Measurements from ENCODE around the gene SLC12A7.

Gene SLC12A7

GRCh38 chr5:1032011-1032410 is 79.9 kb downstream of the SLC12A7 start:
- Histone ChIP-seq H3K4me1 (ENCODE audit: control insufficient read depth in 5 of 5, insufficient read depth in 5 of 5, low read length in 5 of 5) (peaks cover 0 to 6% (median 0%) of the 10 kb centered on the region in 5 donors), H3K27me3 (ENCODE audit: control insufficient read depth in 5 of 5, insufficient read depth in 4 of 5, low read length in 5 of 5) (peaks cover 8 to 29% (median 21%) of the 10 kb centered on the region in 5 donors), H3K9me3 (ENCODE audit: control insufficient read depth in 5 of 5, low read length in 5 of 5) (no peaks in the 10 kb centered on the region), H3K27ac (ENCODE audit: low read depth, low read length) (no peak overlapping the region), H3K4me3 (ENCODE audit: low read depth in 1 of 5, low read length in 5 of 5) (no peak overlapping the region), H3K9ac (ENCODE audit: low read length in 5 of 5) (no peak overlapping the region), H3K36me3 (ENCODE audit: control insufficient read depth in 5 of 5, insufficient read depth in 5 of 5, low read length in 5 of 5) (no peaks in the 10 kb centered on the region)

GRCh38 chr5:1031306-1031959 is 80.4 kb downstream of the SLC12A7 start:
- no peaks in the 10 kb centered on the region for H3K9me3 ChIP-seq (ENCODE audit: control insufficient read depth in 5 of 5, low read length in 5 of 5)

GRCh38 chr5:1030801-1031271 is 81.0 kb downstream of the SLC12A7 start:
- H3K4me1 ChIP-seq (ENCODE audit: control insufficient read depth in 5 of 5, insufficient read depth in 5 of 5, low read length in 5 of 5): peaks cover 0 to 6% (median 0%) of the 10 kb centered on the region in 5 donors
- no peaks in the 10 kb centered on the region for H3K9me3 ChIP-seq (ENCODE audit: control insufficient read depth in 5 of 5, low read length in 5 of 5)
- H3K9ac ChIP-seq (ENCODE audit: low read length in 5 of 5): no peak overlapping the region
- H3K27me3 ChIP-seq (ENCODE audit: control insufficient read depth in 5 of 5, insufficient read depth in 4 of 5, low read length in 5 of 5): peaks cover 9 to 29% (median 18%) of the 10 kb centered on the region in 5 donors
- no peaks in the 10 kb centered on the region for H3K36me3 ChIP-seq (ENCODE audit: control insufficient read depth in 5 of 5, insufficient read depth in 5 of 5, low read length in 5 of 5)
- no peak overlapping the region for H3K27ac ChIP-seq (ENCODE audit: low read depth, low read length)
- no peak overlapping the region for H3K4me3 ChIP-seq (ENCODE audit: low read depth in 1 of 5, low read length in 5 of 5)

More at GRCh38 chr5:1031306-1031959, 80.4 kb downstream of the SLC12A7 start:
- Histone ChIP-seq H3K4me1 (ENCODE audit: control insufficient read depth in 5 of 5, insufficient read depth in 5 of 5, low read length in 5 of 5) (peaks cover 0 to 6% (median 0%) of the 10 kb centered on the region in 5 donors), H3K9ac (ENCODE audit: low read length in 5 of 5) (no peak overlapping the region), H3K36me3 (ENCODE audit: control insufficient read depth in 5 of 5, insufficient read depth in 5 of 5, low read length in 5 of 5) (no peaks in the 10 kb centered on the region), H3K4me3 (ENCODE audit: low read depth in 1 of 5, low read length in 5 of 5) (no peak overlapping the region), H3K27ac (ENCODE audit: low read depth, low read length) (no peak overlapping the region), H3K27me3 (ENCODE audit: control insufficient read depth in 5 of 5, insufficient read depth in 4 of 5, low read length in 5 of 5) (peaks cover 9 to 29% (median 18%) of the 10 kb centered on the region in 5 donors)

DNA sequence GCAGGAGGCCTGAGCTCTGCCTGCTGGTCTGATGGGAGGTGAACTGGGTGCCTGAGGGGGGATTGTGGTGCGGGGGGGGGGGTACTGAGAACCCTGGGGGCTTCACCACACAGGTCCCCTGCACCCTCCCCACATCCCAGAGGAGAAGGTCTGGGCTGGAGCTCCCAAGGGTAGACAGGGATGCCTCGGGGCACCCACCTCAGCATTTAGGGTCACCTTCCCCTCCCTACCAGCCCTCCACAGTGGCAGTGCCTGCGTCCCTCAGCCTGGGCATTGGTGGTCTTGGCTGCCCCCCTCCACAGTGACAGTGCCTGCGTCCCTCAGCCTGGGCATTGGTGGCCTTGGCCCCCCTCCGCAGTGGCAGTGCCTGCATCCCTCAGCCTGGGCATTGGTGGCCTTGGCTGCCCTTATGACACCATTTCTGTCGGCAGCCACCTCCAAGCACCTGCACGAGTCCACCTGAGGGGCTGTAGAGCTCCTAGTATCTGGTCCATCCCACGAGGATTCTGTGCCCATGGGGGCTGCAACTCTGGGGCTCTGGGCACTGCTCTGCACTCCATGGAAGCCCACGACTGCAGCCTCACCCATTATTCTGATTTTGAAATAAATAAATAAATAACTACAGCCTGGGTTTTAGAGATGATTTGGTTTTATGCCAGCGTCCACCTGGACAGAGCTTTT is 81.8 kb downstream of the SLC12A7 start:
- H3K36me3 ChIP-seq (ENCODE audit: control insufficient read depth in 5 of 5, insufficient read depth in 5 of 5, low read length in 5 of 5): no peaks in the 10 kb centered on the region
- peaks cover 0 to 6% (median 0%) of the 10 kb centered on the region in 5 donors for H3K4me1 ChIP-seq (ENCODE audit: control insufficient read depth in 5 of 5, insufficient read depth in 5 of 5, low read length in 5 of 5)
- no peak overlapping the region for H3K9ac ChIP-seq (ENCODE audit: low read length in 5 of 5)
- peaks cover 9 to 29% (median 18%) of the 10 kb centered on the region in 5 donors for H3K27me3 ChIP-seq (ENCODE audit: control insufficient read depth in 5 of 5, insufficient read depth in 4 of 5, low read length in 5 of 5)
- no peak overlapping the region for H3K27ac ChIP-seq (ENCODE audit: low read depth, low read length)
- H3K4me3 ChIP-seq (ENCODE audit: low read depth in 1 of 5, low read length in 5 of 5): no peak overlapping the region
- no peaks in the 10 kb centered on the region for H3K9me3 ChIP-seq (ENCODE audit: control insufficient read depth in 5 of 5, low read length in 5 of 5)

DNA sequence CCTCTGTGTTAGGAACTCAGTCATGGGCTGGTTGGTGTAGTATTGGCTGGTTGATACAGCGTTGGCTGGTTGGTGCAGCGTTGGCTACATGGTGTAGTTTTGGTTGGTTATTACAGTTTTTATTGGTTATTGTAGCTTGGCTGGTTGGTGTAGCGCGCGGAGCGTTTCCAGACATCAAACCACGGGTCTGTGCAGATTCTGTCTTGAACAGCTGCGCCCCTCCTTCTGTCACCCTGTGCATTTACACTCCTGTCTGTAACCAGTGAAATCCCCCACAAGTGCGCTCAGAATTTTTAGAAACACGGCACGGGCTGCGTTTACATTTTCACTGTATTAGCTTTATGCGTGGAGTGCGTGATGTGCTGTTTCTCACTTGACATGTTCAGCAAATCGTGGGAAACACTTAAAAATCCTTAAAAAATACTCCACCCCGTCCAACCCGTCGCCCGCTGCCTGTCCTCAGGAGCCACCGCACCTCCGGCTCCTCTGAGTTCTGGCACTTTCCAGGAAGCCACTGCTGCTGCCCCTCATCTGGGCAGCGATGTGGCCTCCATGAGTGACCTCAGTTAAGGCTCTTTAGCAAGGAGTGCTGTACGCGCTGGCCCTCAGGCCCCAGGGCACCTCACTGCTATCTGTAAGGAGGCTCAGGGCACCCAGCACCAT is 82.5 kb downstream of the SLC12A7 start:
- H3K36me3 ChIP-seq (ENCODE audit: control insufficient read depth in 5 of 5, insufficient read depth in 5 of 5, low read length in 5 of 5): no peaks in the 10 kb centered on the region
- H3K27me3 ChIP-seq (ENCODE audit: control insufficient read depth in 5 of 5, insufficient read depth in 4 of 5, low read length in 5 of 5): peaks cover 9 to 29% (median 18%) of the 10 kb centered on the region in 5 donors

GRCh38 chr5:1028481-1029281 is 83.2 kb downstream of the SLC12A7 start:
- Histone ChIP-seq H3K27me3 (ENCODE audit: control insufficient read depth in 5 of 5, insufficient read depth in 4 of 5, low read length in 5 of 5) (peaks cover 9 to 26% (median 18%) of the 10 kb centered on the region in 5 donors), H3K9me3 (ENCODE audit: control insufficient read depth in 5 of 5, low read length in 5 of 5) (no peaks in the 10 kb centered on the region), H3K4me3 (ENCODE audit: low read depth in 1 of 5, low read length in 5 of 5) (no peak overlapping the region), H3K36me3 (ENCODE audit: control insufficient read depth in 5 of 5, insufficient read depth in 5 of 5, low read length in 5 of 5) (no peaks in the 10 kb centered on the region), H3K9ac (ENCODE audit: low read length in 5 of 5) (no peak overlapping the region), H3K27ac (ENCODE audit: low read depth, low read length) (no peak overlapping the region), H3K4me1 (ENCODE audit: control insufficient read depth in 5 of 5, insufficient read depth in 5 of 5, low read length in 5 of 5) (peaks cover 0 to 6% (median 0%) of the 10 kb centered on the region in 5 donors)

More for the DNA sequence above, 82.5 kb downstream of the SLC12A7 start:
- Histone ChIP-seq H3K27ac (ENCODE audit: low read depth, low read length) (no peak overlapping the region), H3K9ac (ENCODE audit: low read length in 5 of 5) (no peak overlapping the region), H3K9me3 (ENCODE audit: control insufficient read depth in 5 of 5, low read length in 5 of 5) (no peaks in the 10 kb centered on the region), H3K4me3 (ENCODE audit: low read depth in 1 of 5, low read length in 5 of 5) (no peak overlapping the region), H3K4me1 (ENCODE audit: control insufficient read depth in 5 of 5, insufficient read depth in 5 of 5, low read length in 5 of 5) (peaks cover 0 to 6% (median 0%) of the 10 kb centered on the region in 5 donors)

DNA sequence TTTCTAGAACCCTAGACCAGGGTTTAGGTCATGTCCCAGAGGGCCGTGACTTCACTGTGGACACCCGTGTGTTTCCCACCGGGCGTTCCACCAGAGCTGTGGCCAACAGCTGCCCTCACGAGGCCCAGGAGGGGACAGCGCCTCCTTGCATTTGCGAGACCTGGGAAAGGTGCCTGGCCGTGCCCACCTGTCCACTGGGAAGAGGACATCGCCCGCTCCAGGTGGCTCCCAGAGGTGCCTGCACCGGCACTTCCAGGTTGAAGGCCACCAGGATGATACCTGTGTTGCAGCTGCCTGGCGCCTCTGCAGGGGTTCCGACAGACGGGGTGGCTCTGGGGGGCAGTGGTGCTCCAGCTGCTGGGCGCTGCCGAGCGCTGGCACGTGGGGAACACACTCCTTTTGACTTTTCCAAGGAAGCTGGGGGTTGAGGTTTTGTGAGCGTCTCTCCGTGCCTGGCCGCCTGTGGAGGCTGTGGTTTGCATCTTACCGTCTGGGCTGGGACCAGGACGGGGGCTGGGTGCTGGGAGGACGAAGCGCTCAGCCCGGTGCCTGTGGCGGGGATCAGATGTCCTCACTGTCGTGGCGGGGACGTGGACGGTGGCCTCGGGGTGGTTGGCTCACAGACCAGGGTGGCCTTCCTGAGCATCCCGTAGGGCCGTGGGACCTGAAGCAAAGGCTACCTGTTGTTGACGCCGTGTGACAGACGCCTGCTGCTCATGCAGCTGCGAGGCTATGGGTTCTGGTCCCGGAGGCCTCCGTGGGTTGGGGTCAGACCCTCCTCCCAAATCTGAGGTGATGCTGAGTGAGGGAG is 84.0 kb downstream of the SLC12A7 start:
- Histone ChIP-seq H3K36me3 (ENCODE audit: control insufficient read depth in 5 of 5, insufficient read depth in 5 of 5, low read length in 5 of 5) (no peaks in the 10 kb centered on the region), H3K9me3 (ENCODE audit: control insufficient read depth in 5 of 5, low read length in 5 of 5) (no peaks in the 10 kb centered on the region), H3K4me1 (ENCODE audit: control insufficient read depth in 5 of 5, insufficient read depth in 5 of 5, low read length in 5 of 5) (peaks cover 0 to 6% (median 0%) of the 10 kb centered on the region in 5 donors), H3K27me3 (ENCODE audit: control insufficient read depth in 5 of 5, insufficient read depth in 4 of 5, low read length in 5 of 5) (peaks cover 9 to 25% (median 18%) of the 10 kb centered on the region in 5 donors), H3K4me3 (ENCODE audit: low read depth in 1 of 5, low read length in 5 of 5) (no peak overlapping the region), H3K27ac (ENCODE audit: low read depth, low read length) (no peak overlapping the region), H3K9ac (ENCODE audit: low read length in 5 of 5) (no peak overlapping the region)

DNA sequence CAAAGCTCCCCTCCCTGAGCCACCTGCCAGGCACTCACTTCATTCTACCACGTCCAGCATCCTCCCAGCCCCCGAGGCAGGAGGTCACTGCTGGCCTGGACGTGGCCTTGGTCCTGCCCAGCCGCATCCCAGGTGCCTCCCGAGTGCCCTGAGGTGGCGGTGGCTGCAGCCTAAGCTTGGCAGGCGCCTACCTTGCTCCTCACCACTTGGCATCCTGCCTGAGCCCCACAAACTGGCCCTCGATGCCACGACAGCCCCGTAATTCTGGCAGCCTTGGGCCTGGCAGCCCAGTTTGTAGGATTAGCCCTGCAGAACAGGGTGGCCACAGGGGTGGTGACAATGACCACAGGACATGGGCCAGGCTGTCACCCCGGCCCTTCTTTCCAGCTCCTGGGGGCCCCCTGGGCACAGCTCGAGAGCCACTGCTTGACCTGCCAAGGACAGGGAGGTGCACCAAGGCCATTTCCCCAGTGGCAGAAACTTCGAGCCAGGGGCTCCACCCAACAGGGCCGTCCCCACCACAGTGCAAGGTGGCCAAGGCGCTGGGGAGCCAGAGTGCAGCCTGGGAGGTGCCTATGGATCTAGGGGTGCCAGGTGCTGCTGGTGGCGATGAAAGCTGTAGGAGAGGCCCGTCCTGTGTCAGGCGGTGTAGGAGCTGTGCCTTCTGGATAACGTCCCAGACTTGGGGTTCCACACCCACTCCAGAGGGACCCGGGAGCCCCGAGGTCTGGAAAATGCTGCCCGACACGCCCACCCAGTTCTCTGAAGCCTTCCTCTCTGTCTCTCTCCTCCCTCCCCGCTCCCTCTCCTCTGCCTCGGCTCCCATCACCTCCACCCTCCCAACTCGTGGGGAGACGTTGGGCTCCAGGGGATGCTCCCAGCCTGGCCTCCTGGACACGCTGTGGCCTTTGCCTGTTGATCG is 84.9 kb downstream of the SLC12A7 start:
- no peak overlapping the region for H3K27ac ChIP-seq (ENCODE audit: low read depth, low read length)

More for the DNA sequence above, 84.9 kb downstream of the SLC12A7 start:
- Histone ChIP-seq H3K36me3 (ENCODE audit: control insufficient read depth in 5 of 5, insufficient read depth in 5 of 5, low read length in 5 of 5) (no peaks in the 10 kb centered on the region), H3K4me3 (ENCODE audit: low read depth in 1 of 5, low read length in 5 of 5) (no peak overlapping the region), H3K4me1 (ENCODE audit: control insufficient read depth in 5 of 5, insufficient read depth in 5 of 5, low read length in 5 of 5) (peaks cover 0 to 6% (median 0%) of the 10 kb centered on the region in 5 donors), H3K9me3 (ENCODE audit: control insufficient read depth in 5 of 5, low read length in 5 of 5) (no peaks in the 10 kb centered on the region), H3K9ac (ENCODE audit: low read length in 5 of 5) (no peak overlapping the region), H3K27me3 (ENCODE audit: control insufficient read depth in 5 of 5, insufficient read depth in 4 of 5, low read length in 5 of 5) (peaks cover 9 to 23% (median 18%) of the 10 kb centered on the region in 5 donors)

Data from subcutaneous abdominal adipose tissue (tissue), 5 donors.